Activated effector memory CD4-positive, alpha-beta T cell treated with anti-CD3 and anti-CD28 coated beads, Interleukin-2, amount 50 U/mL, for 16 hours (primary cell): Measurements from ENCODE around the gene YIF1A.
"Not testable (repeated sequence)": the region's sequence is repeated elsewhere in the genome, so short reads cannot be mapped to it uniquely, and the experiment has no call there.

Source experiments
- DNase-seq: peaks from one replicate; pipeline ENCODE4 v3.0.0-alpha.2; 2020

Gene YIF1A

DNA sequence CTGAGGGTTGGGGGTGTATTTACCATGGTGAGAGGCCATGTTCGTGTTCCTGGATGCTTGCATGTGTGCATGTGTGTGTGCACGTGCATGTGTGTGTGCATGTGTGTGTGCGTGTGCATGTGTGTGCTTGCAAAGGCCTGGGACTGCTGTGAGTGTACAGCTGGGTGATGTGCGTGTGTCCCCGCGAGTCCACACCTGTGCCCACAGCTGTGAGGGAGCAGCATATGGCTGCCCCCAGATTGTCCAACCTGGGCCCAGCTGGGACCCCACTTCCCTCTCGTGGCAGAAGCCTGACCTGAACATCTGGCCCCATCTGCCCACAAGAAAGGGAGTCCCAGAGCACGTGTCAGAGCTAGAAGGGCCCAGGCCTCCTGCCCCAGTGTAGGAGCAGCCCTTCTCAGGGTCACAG, 36.3 kb upstream of the YIF1A start:
- DNase-seq: no peak

- no peak for DNase-seq
Observed at GRCh38 chr11:66324664-66325063, 35.7 kb upstream of the YIF1A start.

DNA sequence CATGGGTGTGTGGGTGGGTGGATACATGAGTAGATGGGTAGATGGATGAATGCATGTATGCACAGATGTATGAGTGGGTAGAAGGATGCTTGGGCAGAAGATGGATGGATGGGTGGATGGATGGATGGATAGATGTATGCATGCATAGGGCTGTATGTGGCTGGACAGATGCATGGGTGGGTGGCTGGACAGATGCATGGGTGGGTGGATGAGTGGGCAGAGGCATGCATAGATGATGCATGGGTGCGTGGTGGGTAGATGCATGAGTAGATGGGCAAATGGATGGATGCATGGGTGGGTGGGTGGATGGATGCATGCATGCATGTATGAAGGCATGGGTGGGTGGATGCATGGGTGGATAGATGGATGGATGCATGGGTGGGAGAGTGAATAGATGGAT, 34.7 kb upstream of the YIF1A start:
- DNase-seq: no peak

- DNase-seq: no peak
Observed at GRCh38 chr11:66322732-66323427, 33.9 kb upstream of the YIF1A start.

- DNase-seq: no peak
Observed at GRCh38 chr11:66321606-66322005, 32.7 kb upstream of the YIF1A start.

DNA sequence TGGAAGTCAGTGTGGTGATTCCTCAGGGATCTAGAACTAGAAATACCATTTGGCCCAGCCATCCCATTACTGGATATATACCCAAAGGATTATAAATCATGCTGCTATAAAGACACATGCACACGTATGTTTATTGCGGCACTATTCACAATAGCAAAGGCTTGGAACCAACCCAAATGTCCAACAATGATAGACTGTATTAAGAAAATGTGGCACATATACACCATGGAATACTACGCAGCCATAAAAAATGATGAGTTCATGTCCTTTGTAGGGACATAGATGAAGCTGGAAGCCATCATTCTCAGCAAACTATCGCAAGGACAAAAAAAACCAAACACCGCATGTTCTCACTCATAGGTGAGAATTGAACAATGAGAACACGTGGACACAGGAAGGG, 31.8 kb upstream of the YIF1A start:
- not testable (repeated sequence) for DNase-seq

DNA sequence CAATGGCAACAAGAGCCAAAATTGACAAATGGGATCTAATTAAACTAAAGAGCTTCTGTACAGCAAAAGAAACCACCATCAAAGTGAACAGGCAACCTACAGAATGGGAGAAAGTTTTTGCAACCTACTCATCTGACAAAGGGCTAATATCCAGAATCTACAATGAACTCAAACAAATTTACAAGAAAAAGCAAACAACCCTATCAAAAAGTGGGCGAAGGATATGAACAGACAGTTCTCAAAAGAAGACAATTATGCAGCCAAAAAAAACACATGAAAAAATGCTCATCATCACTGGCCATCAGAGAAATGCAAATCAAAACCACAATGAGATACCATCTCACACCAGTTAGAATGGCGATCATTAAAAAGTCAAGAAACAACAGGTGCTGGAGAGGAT, 31.3 kb upstream of the YIF1A start:
- not testable (repeated sequence) for DNase-seq

DNA sequence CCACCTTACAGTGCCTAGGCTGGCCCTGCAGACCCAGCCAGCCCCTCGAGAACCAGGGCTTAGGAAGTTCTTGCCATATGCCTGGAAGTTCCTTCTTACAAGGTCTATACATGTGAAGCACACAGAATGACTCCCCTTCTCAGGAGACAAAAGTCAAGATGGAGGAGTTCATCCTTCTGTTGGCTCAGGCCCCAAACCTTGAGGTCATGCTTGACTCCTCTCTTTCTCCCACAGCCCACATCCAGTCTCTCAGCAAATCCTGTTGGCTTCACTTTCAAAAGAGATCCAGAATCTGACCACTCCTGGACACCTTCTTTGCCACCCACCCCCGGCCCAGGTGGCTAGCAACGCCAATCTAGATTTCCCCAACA, 29.6 kb upstream of the YIF1A start:
- DNase-seq: no peak

- DNase-seq: no peak
Observed at GRCh38 chr11:66317723-66318599, 29.0 kb upstream of the YIF1A start.

DNA sequence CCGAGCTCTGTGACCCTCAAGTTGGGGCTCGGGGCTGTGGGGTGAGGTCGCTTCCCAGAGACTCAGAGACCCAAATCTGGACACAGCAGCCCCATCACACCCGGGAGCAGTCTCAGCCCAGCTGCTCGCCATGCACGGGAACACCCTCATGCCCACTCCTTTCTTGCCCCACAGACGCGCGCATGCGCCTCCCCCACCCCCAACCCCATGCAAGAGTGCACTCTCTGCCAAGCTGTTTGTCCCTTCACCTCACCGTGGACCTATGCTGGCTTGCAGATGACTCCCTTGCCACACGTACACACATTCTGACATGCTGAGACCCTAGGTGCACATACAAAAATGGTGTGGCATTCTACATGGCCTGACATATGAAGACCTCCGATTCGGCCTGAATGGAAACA, 28.4 kb upstream of the YIF1A start:
- no peak for DNase-seq

DNA sequence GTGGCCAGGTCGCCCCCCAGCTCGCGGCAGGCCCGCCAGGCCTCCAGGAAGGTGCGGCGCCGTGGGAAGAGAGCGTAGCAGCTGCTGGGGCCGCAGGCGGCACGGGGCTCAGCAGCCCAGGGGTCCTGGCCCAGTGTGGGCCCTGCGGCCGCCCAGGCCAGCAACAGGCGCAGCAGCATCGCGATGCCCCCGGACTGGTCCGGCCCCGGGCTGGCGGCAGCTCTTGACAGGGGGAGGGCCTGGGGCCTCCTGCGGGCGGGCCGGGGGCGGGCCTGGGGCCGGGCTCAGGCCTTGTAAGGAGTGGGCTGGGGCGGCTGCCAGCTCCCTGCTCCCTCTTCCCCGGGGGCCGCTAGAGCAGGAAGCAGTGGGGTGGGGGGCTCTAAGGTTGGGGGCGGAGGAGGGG, 27.9 kb upstream of the YIF1A start, which contains the start of gene CD248:
CD248 (minus strand) TSS at position 196 of the 403 bp plus-strand sequence; CDS start at position 179, 17 bp downstream.
- no peak for DNase-seq

GRCh38 chr11:66315921-66316811, 27.2 kb upstream of the YIF1A start:
- DNase-seq: no peak

- no peak for DNase-seq
Observed at GRCh38 chr11:66315498-66315885, 26.5 kb upstream of the YIF1A start.

DNA sequence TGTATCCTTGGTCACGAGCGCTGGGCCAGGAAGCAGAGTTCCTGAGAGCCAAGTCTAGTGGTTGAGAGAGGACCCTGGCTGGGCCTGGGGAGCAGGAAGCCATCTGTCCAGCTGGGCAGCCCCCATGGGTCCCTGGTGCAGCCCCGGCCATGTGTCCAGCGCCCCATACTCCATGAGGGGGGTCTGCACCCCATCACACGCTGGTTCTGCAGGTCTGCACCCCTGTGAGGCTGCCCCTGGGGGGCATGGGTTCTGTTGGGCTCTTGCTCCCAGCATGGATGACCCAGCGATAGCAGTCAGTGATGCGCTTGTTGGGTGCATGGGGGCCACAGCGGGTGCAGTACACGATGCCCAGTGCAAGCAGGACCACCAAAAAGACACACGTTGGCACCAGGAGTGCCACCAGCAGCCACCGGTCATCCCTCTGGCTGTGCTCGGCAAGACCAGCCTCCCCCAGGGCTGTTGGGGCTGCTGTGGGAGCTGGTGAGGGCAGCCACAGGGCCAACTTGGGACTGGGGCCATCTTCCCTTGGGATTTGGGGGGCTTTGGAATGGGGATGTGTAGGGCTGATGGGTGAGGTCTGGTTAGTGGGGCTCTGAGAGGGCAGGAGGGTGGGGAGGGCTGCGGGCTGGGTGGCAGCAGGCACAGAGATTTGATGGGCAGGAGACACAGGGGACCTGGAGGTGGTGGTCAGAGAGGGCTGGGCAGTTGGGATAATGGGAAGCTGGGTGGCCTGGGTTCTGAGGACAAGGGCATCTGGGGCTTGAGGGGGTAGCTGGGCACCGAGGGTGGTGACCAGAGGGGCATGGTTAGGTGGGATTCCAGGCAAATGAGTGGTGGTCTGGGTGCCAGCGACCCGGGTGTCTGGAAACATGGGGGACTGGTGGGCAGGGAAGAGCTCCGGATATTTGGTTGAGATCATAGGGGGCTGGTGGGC, 25.9 kb upstream of the YIF1A start:
- no peak for DNase-seq

GRCh38 chr11:66314186-66314501, 25.2 kb upstream of the YIF1A start:
- DNase-seq: no peak

- DNase-seq: no peak
Observed at GRCh38 chr11:66313321-66314185, 24.6 kb upstream of the YIF1A start.

- peak; percentile 98 for DNase-seq
Observed at GRCh38 chr11:66312549-66313320, 23.8 kb upstream of the YIF1A start.

DNA sequence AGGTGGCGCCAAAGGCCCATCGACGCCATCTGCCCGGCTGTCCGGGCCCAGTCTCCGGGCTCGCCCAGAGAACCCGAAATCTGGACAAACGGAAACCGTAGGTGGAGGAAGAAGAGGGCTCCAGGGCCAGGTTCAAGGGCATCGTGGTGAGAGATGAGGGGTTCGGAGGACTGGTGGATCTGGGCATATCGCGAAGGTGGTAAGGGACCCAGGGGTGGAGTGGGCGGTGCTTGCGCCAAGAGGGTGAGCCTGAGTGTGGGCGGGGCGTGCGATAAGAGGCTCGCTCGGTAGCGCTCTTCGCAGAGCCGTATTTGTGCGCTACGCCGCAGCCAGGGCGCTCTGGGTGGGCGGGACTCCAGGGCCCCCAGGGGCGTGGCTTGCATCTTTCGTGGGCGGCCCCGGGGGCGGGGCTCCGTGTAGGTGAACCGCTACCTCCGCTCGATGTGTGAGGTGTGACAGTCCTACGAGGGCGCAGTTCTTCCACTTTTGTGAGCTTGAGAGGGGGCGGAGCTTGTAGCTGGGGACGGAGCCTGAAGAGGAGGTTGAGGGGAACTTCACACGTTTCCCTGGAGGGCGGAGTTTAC, 23.1 kb upstream of the YIF1A start:
- peak; percentile 99 for DNase-seq

- DNase-seq: no peak
Observed at GRCh38 chr11:66311470-66311964, 22.6 kb upstream of the YIF1A start.
